ENCODE measurements around the gene DUOXA1. TPM values are rescaled to one million over a fixed set of nuclear protein-coding genes. Genes with fewer than 3 reads are reported as not detected.

The DUOXA1 gene
- total and polyA plus RNA-seq, 2 of the 4 experiments (the other 2 are of a cell fraction), result 0.02 TPM; not detected in 1

DNA sequence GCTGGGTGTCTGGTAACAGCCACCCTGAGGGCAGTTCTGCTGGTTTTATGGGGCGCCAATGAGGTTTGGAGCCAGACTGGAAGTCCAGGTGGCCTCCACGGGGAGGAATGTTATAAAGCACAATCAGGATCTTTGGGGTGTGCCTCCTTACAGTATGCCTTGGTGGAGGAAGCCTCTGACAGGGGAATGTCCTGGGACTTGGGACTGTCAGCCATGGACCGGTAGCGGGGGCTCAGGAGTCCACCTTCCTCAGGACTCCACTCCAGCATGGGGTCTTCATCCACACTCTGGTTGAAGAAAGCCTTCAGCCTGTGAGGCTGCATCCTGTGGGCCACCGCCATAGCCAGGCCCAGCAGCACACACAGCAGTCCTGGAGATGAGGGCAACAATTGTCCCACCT lies 10.7 kb downstream of the DUOXA1 start:
- BruUV-seq (replicated peaks), result no TSS peak
- no peaks in the 10 kb centered on the region for H4K20me1 ChIP-seq (ENCODE audit: insufficient read depth, low read length)
- H3K9me1 ChIP-seq (ENCODE audit: insufficient read depth, low read length), result no peaks in the 10 kb centered on the region
- ChIA-PET POLR2A (ENCODE audit: unreplicated experiment) (no interaction called here), CTCF (interaction anchor here (1.0 to 1.6 kb wide), 9 partner anchors 8 to 222 kb away, joined by 3 to 16 read pairs (median 11); no protein-coding TSS in a partner anchor)
- no peak overlapping the region for H3K23ac ChIP-seq (ENCODE audit: low read depth, low read length)
- no peak overlapping the region for H3K56ac ChIP-seq (ENCODE audit: extremely low read depth, insufficient read depth, low read length)
- H3K14ac ChIP-seq (replicated peaks; ENCODE audit: low read depth, low read length), result no peak overlapping the region
- no peaks in the 10 kb centered on the region for H3K79me1 ChIP-seq (ENCODE audit: low read depth in 1 of 2, low read length in 2 of 2)
- H3K9ac ChIP-seq (ENCODE audit: low read depth, low read length), result no peak overlapping the region
- peaks cover 3% of the 10 kb centered on the region for H3K4me1 ChIP-seq (ENCODE audit: control insufficient read depth, insufficient read depth, low read length)
- H3K4me2 ChIP-seq (ENCODE audit: low read depth, low read length), result no peak overlapping the region
- no peaks in the 10 kb centered on the region for H3K9me3 ChIP-seq (ENCODE audit: control insufficient read depth, insufficient read depth, low read length)
- TF ChIP-seq CEBPB (IDR thresholded peaks at IDR 0.05; ENCODE audit: low read depth, low read length) (no peak), POLR2A (IDR thresholded peaks at IDR 0.05; ENCODE audit: low read depth, low read length) (no peak), FOS (IDR thresholded peaks at IDR 0.05; ENCODE audit: low read depth, low read length) (no peak), RCOR1 (IDR thresholded peaks at IDR 0.05; ENCODE audit: insufficient replicate concordance, low read length) (no peak), MXI1 (IDR thresholded peaks at IDR 0.05; ENCODE audit: borderline replicate concordance, low read depth, low read length) (no peak), CHD1 (IDR thresholded peaks at IDR 0.05; ENCODE audit: low read depth, low read length) (no peak)
- TF ChIP-seq, protein P1, sequence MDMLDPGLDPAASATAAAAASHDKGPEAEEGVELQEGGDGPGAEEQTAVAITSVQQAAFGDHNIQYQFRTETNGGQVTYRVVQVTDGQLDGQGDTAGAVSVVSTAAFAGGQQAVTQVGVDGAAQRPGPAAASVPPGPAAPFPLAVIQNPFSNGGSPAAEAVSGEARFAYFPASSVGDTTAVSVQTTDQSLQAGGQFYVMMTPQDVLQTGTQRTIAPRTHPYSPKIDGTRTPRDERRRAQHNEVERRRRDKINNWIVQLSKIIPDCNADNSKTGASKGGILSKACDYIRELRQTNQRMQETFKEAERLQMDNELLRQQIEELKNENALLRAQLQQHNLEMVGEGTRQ (IDR thresholded peaks at IDR 0.05; ENCODE audit: low read depth, low read length), result no peak
- TF ChIP-seq, protein P2, sequence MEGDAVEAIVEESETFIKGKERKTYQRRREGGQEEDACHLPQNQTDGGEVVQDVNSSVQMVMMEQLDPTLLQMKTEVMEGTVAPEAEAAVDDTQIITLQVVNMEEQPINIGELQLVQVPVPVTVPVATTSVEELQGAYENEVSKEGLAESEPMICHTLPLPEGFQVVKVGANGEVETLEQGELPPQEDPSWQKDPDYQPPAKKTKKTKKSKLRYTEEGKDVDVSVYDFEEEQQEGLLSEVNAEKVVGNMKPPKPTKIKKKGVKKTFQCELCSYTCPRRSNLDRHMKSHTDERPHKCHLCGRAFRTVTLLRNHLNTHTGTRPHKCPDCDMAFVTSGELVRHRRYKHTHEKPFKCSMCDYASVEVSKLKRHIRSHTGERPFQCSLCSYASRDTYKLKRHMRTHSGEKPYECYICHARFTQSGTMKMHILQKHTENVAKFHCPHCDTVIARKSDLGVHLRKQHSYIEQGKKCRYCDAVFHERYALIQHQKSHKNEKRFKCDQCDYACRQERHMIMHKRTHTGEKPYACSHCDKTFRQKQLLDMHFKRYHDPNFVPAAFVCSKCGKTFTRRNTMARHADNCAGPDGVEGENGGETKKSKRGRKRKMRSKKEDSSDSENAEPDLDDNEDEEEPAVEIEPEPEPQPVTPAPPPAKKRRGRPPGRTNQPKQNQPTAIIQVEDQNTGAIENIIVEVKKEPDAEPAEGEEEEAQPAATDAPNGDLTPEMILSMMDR (conservative IDR thresholded peaks at IDR 0.05; ENCODE audit: low read depth, low read length), result no peak
- H2AK9ac ChIP-seq (replicated peaks; ENCODE audit: low read depth, low read length, poor library complexity), result no peak overlapping the region
- DNase-seq (no peak), ATAC-seq (ENCODE audit: low read depth) (no peak)
- in situ Hi-C loops (cut with MboI; ENCODE audit: low sequenced_read_pairs), result no loop called here
- no peak overlapping the region for H4K5ac ChIP-seq (ENCODE audit: low read depth, low read length)
- no CpG with 5 or more reads among the region's 5 CpGs for WGBS, 2 experiments (ENCODE audit: extremely low coverage in 2 of 2, insufficient read length in 1 of 2)
- no peak overlapping the region for H2BK15ac ChIP-seq (ENCODE audit: low read depth, low read length)
- no peak overlapping the region for H3K4me3 ChIP-seq (ENCODE audit: insufficient read depth, low read depth, low read length)
- H4K8ac ChIP-seq (ENCODE audit: low read depth in 2 of 2, low read length in 2 of 2), result no peak overlapping the region
- no peaks in the 10 kb centered on the region for H3K36me3 ChIP-seq (ENCODE audit: control insufficient read depth, insufficient read depth, low read length)
- H2BK20ac ChIP-seq (ENCODE audit: low read depth, low read length), result no peak overlapping the region
- H3K27me3 ChIP-seq (ENCODE audit: control insufficient read depth, insufficient read depth, low read length), result peaks cover 38% of the 10 kb centered on the region
- intact Hi-C loops (cut with micrococcal nuclease), result loop anchor here (1.0 to 5.0 kb wide), 5 partner anchors 60 to 267 kb away; partner anchors contain the start of gene SORD
- no peak overlapping the region for H2AK5ac ChIP-seq (ENCODE audit: low read depth, low read length)
- no peak overlapping the region for H3K18ac ChIP-seq (ENCODE audit: low read depth, low read length)
- no peak overlapping the region for H3K27ac ChIP-seq (ENCODE audit: insufficient read depth, low read length)
- no peak overlapping the region for H4K91ac ChIP-seq (ENCODE audit: insufficient read depth, low read depth, low read length)
- dilution Hi-C loops (cut with HindIII; ENCODE audit: low sequenced_read_pairs, unreplicated experiment), result no loop called here
- H2BK5ac ChIP-seq (ENCODE audit: low read depth, low read length, poor library complexity, severe bottlenecking), result no peak overlapping the region
- H3K4ac ChIP-seq (ENCODE audit: low read depth, low read length), result no peak overlapping the region
- no peak overlapping the region for H2BK120ac ChIP-seq (ENCODE audit: low read depth, low read length)
- H2AFZ ChIP-seq (replicated peaks; ENCODE audit: low read length, poor library complexity), result no peak overlapping the region

Data from IMR-90 (cell line).